NCI-H2227 treated with DMSO at 0.1 percent for 48 hours (cell line): ENCODE measurements around the gene ACE.

Experiments used
- DNase-seq: peaks from one replicate; lab custom pipeline; 2025; lab: John Stamatoyannopoulos, UW

Gene ACE

GRCh38 chr17:63475491-63476412 lies 1.1 kb upstream of the ACE start:
- DNase-seq = peak; percentile 39

DNA sequence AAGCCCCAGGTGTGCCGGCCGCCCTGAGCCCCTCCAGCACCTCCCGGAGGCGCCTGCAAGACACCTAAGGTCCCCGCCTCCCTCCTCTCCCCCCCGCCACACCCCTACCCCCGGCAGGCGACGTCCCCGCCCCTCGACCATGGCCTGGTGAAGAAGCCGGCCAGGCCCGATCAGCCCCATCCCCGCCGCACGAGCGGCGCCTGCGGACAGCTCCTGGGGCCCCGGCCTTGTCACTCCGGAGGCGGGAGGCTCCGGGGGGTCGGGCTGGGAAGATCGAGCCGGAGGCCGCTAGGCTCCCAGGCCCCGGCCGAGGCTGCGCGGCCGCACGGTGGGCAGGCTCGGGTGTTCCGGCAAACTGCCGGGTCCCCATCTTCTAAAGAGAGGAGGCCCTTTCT lies 405 bp upstream of the ACE start:
- DNase-seq = no peak

GRCh38 chr17:63477480-63478440 lies 899 bp downstream of the ACE start:
- DNase-seq = no peak

- DNase-seq = peak; percentile 48
These were observed 2.1 kb downstream of the ACE start for GRCh38 chr17:63478814-63479494.

DNA sequence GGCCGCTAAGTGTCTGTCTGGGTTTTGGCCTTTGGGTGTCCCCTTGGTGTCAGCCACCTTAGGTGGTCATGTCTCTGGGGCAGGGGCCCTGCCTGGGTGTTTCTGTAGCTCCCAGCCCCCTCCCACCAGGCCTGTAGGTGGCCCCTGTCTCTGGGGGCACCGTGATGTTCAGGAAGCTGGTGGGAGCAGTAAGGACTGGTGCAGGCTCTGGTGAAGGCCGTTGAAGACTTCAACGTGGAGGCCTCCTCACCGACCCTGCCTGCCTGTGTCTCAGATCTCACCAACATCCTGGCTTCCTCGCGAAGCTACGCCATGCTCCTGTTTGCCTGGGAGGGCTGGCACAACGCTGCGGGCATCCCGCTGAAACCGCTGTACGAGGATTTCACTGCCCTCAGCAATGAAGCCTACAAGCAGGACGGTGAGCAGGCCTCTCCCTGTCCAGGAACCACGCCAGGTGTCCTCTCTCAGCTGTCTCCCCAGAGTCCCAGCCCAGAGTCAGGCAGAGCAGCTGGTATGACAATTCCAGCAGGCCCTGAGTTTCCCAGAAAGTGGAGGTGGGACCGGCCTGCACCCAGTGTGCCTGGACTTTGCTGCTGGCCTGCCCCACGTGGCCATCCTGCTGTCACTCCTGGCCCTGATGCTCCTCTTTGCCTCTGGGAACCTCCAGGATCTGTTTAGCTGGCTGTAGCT lies 2.8 kb downstream of the ACE start:
- no peak for DNase-seq

DNA sequence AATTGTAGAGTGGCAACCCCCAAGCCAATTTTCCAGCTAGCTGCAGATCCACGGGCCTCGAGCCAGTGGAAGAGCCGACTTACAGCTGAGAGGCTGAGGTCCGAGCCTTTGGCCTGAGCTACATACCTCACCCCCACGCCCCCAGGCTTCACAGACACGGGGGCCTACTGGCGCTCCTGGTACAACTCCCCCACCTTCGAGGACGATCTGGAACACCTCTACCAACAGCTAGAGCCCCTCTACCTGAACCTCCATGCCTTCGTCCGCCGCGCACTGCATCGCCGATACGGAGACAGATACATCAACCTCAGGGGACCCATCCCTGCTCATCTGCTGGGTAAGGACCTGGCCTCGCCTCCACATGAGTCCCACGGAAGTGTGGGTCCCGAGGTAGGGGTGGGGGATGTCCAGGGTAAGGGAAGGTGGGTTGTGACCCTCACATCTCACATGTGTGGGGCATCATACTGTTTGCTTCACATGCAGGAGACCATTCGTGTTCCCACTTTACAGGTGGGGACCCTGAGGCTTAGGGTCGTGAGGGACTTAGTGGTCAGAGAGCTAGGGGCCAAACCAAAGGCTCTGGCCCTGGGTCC lies 3.4 kb downstream of the ACE start:
- DNase-seq = no peak

DNA sequence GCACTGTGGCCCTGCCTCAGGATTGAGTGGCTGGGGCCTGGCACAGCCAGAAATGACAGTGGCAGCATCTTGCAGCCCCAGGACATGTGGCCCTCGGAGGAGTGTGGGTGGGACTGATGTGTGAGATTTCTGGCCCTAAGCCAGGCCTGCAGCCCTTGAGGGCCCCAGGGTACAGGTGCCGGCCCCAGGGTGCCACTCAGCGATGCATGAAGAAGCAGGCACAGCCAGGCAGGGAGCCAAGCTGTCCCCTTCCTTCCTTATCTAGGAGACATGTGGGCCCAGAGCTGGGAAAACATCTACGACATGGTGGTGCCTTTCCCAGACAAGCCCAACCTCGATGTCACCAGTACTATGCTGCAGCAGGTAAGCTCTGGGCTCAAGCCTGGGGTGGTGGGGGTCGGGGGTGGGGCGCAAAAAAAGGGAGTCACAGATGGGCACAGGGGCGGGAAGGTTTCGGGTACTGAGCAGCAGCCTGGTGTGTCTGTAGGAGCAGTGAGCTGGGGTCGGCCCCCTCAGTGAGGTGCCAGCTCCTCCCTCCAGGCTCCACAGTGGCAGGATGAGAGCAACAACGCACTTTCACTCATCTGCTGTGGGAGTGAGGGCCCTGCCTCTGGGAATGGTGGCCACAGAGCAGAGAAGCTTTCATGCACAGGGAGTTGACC lies 4.1 kb downstream of the ACE start:
- no peak for DNase-seq

GRCh38 chr17:63481488-63481870 lies 4.6 kb downstream of the ACE start:
- no peak for DNase-seq

- no peak for DNase-seq
These were observed 5.6 kb downstream of the ACE start for GRCh38 chr17:63482509-63482908.

DNA sequence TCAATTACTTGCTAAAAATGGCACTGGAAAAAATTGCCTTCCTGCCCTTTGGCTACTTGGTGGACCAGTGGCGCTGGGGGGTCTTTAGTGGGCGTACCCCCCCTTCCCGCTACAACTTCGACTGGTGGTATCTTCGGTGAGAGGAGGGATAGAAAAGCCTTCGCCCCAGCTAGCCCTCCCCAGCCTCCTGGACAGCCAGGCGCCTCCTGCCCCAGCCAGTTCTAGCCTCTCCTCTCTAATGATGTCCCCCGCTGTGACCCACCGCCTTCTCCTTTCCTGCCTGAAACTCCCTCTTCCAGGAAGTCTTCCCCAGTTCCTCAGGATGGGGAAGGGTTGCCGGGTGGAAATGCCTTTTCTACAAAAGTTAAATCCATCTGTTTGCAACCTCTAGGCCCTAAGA lies 6.2 kb downstream of the ACE start:
- no peak for DNase-seq

GRCh38 chr17:63483655-63484575 lies 7.1 kb downstream of the ACE start:
- no peak for DNase-seq

GRCh38 chr17:63486317-63487013 lies 9.6 kb downstream of the ACE start:
- no peak for DNase-seq

DNA sequence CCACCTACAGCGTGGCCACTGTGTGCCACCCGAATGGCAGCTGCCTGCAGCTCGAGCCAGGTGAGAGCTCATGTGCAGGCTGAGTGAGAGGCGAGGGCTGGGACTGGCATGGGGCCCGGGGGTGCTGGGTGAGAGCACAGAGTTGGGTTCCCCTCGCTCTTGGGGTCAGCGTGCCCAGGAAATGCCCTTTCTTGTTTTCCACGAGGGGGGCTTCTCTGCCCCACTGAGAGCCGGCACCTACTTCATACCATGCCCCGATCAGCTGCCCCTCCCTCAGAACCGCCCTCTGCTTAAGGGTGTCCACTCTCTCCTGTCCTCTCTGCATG lies 10.1 kb downstream of the ACE start:
- no peak for DNase-seq

DNA sequence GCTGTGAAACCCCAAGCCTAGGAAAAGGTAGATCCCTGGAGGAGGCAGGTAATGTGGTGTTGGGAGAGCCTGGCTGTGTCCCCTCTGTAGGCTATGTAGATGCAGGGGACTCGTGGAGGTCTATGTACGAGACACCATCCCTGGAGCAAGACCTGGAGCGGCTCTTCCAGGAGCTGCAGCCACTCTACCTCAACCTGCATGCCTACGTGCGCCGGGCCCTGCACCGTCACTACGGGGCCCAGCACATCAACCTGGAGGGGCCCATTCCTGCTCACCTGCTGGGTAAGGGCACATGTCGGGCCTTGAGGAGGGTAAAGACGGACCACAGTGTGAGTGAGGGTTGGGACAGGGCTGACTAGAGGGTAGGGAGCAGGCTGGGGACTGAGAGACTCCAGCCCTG lies 12.0 kb downstream of the ACE start:
- DNase-seq = no peak

DNA sequence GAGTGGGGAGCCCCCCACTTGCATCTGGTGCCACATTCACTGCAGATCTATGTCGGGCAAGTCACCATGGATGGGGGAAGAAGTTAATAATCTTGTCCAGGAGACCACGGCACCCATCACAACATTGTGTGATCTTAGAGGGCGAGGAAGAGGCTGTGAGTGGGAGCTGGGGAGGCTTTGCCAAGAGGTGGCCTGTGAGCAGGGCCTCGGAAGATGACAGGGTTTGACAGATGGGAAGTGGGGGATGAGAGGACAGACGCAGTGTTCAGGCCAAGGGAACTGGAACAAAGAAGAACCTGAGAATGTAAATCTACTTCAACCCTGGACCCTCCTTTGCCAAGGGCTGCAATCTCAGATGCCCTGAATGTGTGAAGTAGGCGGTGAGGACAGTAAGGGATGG lies 12.4 kb downstream of the ACE start:
- DNase-seq = no peak

DNA sequence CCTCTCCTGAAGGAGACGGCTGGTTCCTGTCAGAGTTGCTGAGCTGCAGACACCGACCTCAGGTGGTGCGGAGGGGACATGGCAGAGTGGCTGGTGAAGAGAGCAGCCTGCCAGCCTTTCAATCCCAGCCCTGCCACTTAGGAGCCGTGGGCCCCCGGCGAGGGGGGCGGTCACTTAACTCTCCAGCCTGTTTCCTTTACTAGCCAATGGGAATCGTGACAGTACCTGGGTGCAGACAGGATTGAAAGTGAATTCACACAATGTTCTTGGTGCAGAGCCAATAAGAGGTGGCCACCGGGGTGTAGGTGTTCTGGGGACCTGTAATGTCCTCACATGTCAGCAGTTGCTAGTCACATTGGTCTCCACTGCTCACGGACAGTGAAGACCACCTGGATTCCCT lies 13.5 kb downstream of the ACE start:
- peak; percentile 6 for DNase-seq

DNA sequence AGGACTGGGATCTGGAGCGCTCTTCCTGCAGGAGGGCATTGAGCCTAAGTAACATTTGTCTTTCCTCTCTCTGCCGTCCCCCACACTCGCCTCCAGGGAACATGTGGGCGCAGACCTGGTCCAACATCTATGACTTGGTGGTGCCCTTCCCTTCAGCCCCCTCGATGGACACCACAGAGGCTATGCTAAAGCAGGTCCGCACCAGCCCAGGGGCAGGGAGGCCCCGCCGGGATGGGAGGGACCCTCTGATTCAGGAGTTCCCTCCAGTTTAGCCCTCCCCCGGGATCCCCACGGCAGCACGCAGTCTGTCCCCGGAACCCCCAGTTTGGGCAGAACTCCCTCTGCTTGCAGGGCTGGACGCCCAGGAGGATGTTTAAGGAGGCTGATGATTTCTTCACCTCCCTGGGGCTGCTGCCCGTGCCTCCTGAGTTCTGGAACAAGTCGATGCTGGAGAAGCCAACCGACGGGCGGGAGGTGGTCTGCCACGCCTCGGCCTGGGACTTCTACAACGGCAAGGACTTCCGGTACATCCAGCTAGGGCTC lies 14.1 kb downstream of the ACE start:
- no peak for DNase-seq

GRCh38 chr17:63491413-63491812 lies 14.6 kb downstream of the ACE start:
- no peak for DNase-seq
